GM18505 (cell line): Measurements from ENCODE around the gene MATR3.
"Not testable (repeated sequence)": the region's sequence is repeated elsewhere in the genome, so short reads cannot be mapped to it uniquely, and the experiment has no call there.

ENCODE experiments used
- ATAC-seq: cut with Tn5 transposase; IDR thresholded peaks from one replicate; pipeline ENCODE4 v1.9.1; 2021; ENCODE audit not compliant: unreplicated experiment
- POLR2A ChIP-seq: IDR thresholded peaks from 4 replicates; pipeline ENCODE4 v1.6.1; 2011; ENCODE audit warnings: borderline replicate concordance; ENCODE audit not compliant: insufficient read depth, insufficient read length; ENCODE audit errors: extremely low read depth

The MATR3 gene

DNA sequence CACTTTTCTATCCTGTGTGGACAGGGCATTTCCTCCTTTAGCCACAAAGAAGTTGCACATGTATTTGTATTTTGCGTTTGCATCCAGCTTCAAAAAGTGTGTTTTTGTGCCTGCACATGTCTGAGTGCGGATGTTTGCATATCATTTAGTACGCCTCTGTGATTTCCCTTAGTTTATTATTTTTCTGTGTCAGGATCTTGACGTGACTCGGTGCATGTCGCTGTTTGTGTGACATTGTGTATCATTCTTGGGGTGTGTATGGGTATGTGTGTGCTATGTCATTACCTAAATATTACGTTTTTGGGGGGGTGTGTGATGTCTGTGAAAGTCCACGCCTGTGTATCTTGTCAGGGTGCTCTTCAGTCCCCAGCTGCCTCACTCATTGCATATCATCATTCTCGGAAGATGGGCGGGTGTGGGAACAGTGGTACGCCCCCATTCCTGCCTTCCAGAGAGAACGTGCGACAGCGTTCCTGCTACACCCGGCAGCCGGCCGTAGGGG is 47.7 kb downstream of the MATR3 start:
- TF ChIP-seq POLR2A = no peak
- no peak for ATAC-seq

DNA sequence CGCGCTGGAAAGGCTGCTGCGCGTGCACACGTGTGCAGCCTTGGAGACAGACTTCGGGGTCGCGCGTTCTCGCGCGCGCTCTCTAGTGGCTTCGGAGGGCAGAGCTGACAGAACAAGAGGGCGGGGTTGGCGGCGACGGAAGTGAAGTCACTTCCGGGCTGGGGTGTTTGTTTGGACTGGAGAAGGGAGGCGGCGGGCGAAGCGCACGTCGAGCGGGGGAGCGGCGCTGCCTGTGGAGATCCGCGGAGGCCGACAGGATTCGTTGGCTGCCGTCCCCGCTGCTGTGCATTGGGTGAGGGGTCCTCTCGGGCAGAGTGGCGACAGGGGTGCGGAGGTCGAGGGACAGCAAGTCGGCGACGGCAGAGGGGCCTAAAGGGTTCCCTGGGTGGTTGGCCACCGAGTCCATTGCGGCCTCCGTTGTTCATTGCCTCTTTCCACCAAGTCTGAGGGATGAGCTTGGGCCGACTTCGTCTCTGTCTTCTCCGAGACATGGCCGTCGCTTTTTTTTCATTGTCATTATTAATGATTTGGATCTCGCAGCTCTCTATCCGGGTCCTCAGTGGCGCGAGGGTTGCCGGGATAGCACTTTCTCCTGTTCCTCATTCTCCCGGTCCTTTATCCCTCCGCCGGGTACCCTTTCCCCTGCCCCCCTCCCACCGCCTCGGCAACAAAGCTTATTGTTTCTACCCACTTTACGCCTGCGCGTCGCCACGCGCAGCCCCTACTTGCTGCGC is 48.3 kb downstream of the MATR3 start, which contains the start of gene PAIP2:
PAIP2 (plus strand) TSS at position 166 of the 734 bp plus-strand sequence. CDS start 21,931 bp downstream, outside the sequence.
- TF ChIP-seq POLR2A = peak; percentile 81
- ATAC-seq = peak; percentile 85

DNA sequence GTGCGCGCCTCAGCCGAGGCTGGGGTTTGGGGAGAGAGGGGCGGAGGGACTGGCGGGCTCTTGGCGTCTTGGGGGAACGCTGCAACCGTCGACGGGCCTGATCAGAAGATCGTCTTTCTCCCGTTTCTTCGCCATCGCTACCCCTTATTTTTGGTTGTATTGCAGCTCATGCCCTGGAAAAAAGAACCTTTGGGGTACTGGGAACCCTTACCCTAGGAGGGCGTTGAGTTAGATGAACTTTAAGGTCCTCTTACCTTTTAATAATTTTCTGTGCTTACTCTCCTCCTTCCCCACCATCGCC is 48.8 kb downstream of the MATR3 start:
- no peak for TF ChIP-seq POLR2A
- ATAC-seq = no peak

DNA sequence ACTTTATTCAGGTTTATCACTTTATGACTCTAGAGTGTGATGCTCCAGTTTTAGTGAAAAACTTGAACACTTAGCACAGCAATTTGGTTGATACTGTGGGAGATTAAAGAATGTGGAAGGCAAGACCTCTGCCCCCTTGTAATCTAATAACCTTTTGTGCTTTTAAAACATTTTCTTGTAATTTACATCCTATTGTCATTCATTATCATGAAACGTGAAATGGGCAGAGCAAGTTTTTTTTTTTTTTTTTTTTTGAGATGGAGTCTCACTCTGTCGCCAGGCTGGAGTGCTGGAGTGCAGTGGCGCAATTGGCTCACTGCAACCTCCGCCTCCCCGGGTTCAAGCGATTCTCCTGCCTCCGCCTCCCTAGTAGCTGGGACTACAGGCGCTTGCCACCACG is 49.9 kb downstream of the MATR3 start:
- no peak for ATAC-seq
- TF ChIP-seq POLR2A = no peak

DNA sequence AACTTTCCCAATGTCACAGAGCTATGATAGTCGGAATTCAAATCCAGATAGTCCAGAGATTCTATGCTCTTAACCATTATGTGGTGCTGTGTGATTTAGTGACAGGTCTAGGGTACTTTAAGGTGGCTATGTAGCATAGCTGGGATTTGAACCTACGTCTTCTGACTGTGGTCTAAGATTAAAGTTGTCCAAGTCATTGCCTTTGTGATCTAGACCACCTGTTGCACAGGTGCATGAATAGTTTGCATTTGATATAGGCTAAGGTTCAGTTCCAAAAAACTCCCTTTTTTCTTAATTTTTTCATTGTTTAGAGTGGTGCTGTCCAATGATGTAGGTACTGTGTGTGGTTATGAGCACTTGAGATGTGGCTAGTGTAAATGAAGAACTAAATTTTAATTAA is 50.6 kb downstream of the MATR3 start:
- no peak for TF ChIP-seq POLR2A
- ATAC-seq = no peak

DNA sequence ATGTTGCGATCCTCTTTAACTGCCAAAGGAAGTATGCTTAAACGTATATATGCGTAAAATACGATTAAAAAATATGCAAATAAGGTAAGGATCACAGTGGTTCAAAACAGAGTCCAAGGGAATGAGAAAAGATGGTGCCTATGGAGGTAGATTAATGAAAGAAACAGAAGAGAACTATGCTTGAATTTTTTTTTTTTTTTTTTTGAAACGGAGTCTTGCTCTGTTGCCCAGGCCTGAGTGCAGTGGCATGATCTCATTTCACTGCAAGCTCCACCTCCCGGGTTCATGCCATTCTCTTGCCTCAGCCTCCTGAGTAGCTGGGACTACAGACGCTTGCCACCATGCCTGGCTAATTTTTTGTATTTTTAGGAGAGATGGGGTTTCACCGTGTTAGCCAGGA is 51.9 kb downstream of the MATR3 start:
- not testable (repeated sequence) for ATAC-seq

DNA sequence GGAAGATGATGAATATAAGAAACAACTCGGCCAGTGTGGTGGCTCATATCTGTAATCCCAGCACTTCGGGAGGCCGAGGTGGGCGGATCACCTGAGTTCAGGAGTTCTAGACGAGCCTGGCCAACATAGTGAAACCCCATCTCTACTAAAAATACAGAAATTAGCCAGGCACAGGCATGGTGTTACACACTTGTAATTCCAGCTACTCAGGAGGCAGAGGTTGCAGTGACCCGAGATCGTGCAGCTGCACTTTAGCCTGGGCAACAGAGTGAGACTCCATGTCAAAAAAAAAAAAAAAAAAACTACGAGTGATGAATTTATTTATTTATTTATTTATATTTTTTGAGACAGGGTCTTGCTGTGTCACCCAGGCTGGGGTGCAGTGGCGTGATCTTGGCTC is 54.3 kb downstream of the MATR3 start:
- ATAC-seq = not testable (repeated sequence)

DNA sequence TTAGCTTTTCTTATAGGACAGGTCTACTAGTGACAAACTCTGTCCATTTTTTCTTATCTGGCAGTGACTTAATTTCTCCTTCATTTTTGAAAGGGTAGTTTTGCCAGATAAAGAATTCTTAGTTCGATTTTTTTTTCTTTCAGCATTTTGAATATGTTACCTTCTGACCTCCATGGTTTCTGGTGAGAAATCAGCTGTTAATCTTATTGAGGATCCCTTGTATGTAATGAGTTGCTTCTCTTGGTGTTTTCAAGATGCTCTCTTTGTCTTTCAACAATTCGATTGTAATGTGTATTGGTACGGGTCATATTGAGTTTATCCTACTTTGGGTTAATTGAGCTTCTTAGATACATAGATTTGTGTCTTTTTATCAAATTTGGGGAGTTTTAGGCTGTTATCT is 60.6 kb downstream of the MATR3 start:
- no peak for ATAC-seq
- no peak for TF ChIP-seq POLR2A

DNA sequence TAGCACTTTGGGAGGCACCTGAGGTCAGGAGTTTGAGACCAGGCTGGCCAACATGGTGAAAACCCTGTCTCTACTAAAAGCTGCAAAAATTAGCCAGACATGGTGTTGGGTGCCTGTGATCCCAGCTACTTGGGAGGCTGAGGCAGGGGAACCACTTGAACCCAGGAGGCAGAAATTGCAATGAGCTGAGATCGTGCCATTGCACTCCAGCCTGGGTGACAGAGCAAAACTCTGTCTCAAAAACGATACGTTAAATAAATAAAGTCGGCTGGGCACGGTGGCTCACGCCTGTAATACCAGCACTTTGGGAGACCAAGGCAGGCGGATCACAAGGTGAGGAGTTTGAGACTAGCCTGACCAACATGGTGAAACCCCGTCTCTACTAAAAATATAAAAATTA is 62.4 kb downstream of the MATR3 start:
- not testable (repeated sequence) for ATAC-seq

DNA sequence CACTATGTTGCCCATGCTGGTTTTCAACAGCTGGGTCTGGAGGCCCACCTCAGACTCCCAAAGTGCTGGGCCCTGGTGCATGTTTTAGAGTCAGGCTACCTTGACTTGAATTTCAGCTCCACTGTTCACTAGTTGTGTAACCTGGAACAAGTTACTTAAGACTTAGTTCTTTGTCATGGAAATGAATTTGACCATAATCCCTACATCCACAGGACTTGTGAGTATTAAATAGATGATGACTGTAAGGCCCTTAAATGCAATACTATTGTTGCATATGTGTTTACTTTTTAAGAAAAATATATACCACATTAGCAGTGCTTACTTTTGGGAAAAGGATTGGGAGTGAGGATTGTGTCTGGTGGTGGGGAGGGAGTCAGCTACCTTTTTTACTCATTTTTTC is 64.5 kb downstream of the MATR3 start:
- TF ChIP-seq POLR2A = no peak
- no peak for ATAC-seq

DNA sequence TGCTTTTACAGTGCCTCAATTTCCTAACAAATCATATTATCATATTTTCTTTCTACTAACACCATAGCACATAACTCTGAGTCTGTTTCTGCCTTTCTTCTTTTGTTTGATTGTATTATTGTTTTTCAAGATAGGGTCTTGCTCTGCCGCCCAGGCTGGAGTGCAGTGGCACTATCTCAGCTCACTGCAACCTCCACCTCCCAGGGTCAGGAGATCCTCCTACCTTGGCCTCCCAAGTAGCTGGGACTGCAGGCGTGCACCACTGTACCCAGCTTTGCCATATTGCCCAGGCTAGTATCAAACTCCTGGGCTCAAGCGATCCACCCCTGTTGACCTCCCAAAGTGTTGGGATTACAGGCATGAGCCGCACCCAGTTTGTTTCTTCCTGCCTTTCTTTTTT is 66.8 kb downstream of the MATR3 start:
- no peak for ATAC-seq
- TF ChIP-seq POLR2A = no peak

DNA sequence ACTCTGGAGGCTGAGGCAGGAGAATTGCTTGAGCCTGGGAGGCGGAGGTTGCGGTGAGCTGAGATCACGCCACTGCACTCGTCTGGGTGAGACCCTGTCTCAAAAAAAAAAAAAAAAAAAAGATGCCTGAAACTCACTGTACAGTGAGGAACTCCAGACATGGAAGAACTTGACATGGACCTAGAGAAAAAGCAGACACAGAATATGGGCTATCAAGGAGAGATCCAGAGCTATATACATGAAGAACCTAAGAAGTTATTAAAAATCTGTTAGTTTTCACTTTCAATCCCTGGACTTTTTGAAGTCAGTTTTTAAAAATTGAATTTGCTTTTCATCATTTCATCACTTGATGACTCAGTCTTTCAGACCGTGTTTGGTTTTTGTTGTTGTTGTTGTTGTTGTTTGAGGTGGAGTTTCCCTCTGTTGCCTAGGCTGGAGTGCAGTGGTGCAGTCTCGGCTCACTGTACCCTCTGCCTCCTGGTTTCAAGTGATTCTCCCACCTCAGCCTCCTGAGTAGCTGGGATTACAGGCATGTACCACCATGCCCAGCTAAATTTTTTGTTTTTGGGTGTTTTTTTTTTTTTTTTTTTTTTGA is 68.4 kb downstream of the MATR3 start:
- no peak for TF ChIP-seq POLR2A
- ATAC-seq = no peak

DNA sequence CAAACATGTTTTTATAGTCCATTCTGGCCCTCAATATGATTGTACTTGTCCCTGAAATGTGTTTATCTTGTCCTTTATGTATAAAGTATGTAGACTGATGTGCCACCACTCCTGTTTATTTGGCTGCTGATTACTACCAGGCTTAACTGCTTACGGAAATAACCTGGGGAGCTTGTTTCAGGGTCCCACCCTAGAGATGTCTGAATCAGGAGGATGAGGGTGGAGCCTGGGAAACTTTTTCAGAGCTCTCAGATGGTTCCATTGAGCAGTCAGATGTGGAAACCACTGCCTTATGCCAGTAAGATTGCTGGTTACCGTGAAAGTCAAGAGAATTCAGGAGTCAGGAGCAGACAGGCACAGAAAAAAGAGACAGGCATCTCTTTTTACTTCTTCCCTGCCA is 70.4 kb downstream of the MATR3 start:
- TF ChIP-seq POLR2A = no peak
- ATAC-seq = no peak

DNA sequence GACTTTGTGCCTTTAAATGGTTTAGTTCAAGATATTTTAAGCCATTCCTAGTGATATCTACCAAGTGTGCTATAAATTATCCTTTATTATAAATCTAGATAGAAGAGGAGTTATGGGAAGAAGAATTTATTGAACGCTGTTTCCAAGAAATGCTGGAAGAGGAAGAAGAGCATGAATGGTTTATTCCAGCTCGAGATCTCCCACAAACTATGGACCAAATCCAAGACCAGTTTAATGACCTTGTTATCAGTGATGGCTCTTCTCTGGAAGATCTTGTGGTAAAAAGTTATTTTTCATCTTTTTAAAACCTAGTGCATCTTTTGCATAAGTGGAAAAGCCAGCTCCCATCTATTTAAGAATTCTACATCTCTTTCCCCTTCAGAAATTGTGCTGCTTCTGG is 70.9 kb downstream of the MATR3 start:
- ATAC-seq = no peak
- TF ChIP-seq POLR2A = no peak

DNA sequence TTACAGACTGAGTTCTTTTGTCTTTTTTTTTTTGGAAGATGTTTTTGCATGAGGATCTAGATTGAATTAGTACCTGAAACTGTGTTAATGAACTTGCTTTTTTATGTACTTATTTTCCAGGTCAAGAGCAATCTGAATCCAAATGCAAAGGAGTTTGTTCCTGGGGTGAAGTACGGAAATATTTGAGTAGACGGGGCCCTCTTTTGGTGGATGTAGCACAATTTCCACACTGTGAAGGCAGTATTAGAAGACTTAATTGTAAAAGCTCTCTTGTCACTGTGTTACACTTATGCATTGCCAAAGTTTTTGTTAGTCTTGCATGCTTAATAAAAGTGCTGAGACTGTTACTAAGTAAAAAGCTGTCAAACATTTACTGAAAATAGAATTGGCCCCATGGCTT is 75.1 kb downstream of the MATR3 start:
- ATAC-seq = no peak
- TF ChIP-seq POLR2A = no peak
